Left lung (tissue), 10 donors: ENCODE measurements around the gene FANK1. TPM values are rescaled to one million over a fixed set of nuclear protein-coding genes. Genes with fewer than 3 reads are reported as not detected.

Experiments used
- ATAC-seq: fragments of 200-7000 bp; cut with Tn5 transposase; one replicate; pipeline ENCODE4 v1.9.1; 2020; ENCODE audit warnings: moderate library complexity
- DNase-seq, 4 donors: peaks; one replicate each; pipeline ENCODE4 v3.0.0-alpha.2; 2013 to 2020
- H3K27ac ChIP-seq, 2 donors: fragments of 200-600 bp; sonication (generic) in 1 of 2; one replicate each; pipeline versions ENCODE4 v1.5.0 to v1.8.0; 2020 to 2021
- H3K27me3 ChIP-seq, 2 donors: fragments of 200-600 bp; sonication (generic) in 1 of 2; one replicate each; pipeline versions ENCODE4 v1.5.0 to v1.8.0; 2020 to 2021
- H3K36me3 ChIP-seq, 2 donors: fragments of 200-600 bp; sonication (generic) in 1 of 2; one replicate each; pipeline versions ENCODE4 v1.5.0 to v1.8.0; 2020 to 2021
- H3K4me1 ChIP-seq, 2 donors: fragments of 200-600 bp; one replicate each; pipeline ENCODE4 v1.8.0; 2021
- H3K4me3 ChIP-seq, 2 donors: fragments of 200-600 bp; sonication (generic) in 1 of 2; one replicate each; pipeline versions ENCODE4 v1.5.0 to v1.8.0; 2020 to 2021; ENCODE audit warnings: mild to moderate bottlenecking in 1 of 2
- H3K9me3 ChIP-seq, 2 donors: fragments of 200-600 bp; sonication (generic) in 1 of 2; one replicate each; pipeline versions ENCODE4 v1.5.0 to v1.8.0; 2020 to 2021
- intact Hi-C, 2 donors: fragments of 100-400 bp; cut with DNase I; formaldehyde crosslinking; loops; one replicate each; pipeline versions ENCODE4 v1.11.2 to v1.14.2; 2022
- polyA plus RNA-seq, 6 donors: library from polyadenylated mRNA; unstranded; fragments of 120-200 nt; gene quantifications; one replicate each; pipeline ENCODE4 v1.2.1, GENCODE V29; 2013; ENCODE audit not compliant: insufficient read length in 6 of 6
- total RNA-seq, 2 donors: library from RNA; stranded (reverse); fragmentation: NEBNext Ultra II Directional; extraction: Animal tissue kit (Norgen Biotek cat#: 25700); gene quantifications; one replicate each; pipeline ENCODE4 v1.2.1, GENCODE V29; 2021
- TF ChIP-seq, protein P1 (sequence below), 2 donors: fragments of 200-600 bp; sonication (generic) in 1 of 2; IDR thresholded peaks; one replicate each; pipeline versions ENCODE4 v1.5.0 to v1.8.0; 2021; ENCODE audit warnings: antibody characterized with exemption in 2 of 2
- donor health status: DM: no; HTN: yes; CAD: no.
- donor health status: DM: no; HTN: no; CAD: no.

The FANK1 gene
- total and polyA plus RNA-seq, 8 donors = 4.3 to 12.1 (median 8.4) TPM

DNA sequence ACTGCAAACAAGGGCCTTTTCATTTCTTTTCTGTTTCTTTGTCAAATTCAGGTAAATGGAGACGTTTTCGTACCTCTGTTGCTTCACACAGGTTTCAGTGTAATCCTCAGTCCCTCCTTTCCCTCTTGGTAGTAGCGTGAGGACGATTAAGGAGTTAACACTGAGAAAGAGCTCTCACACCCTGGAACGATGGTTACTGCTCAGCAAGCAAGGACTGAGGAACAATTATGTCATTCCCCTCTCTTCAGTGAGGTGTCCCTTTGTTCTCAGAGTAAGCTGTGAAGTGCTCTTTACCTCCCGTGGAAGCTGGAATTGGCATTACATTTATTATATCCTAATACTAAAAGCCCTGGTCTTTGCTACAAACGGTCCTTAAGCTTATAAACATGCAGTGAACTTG, 95.9 kb downstream of the FANK1 start:
- Histone ChIP-seq H3K9me3 (no peaks in the 10 kb centered on the region), H3K36me3 (no peaks in the 10 kb centered on the region), H3K4me1 (no peaks in the 10 kb centered on the region), H3K27me3 (no peaks in the 10 kb centered on the region), H3K4me3 (no peak overlapping the region), H3K27ac (no peak overlapping the region)
- intact Hi-C loops = no loop called here
- ATAC-seq (no peak), DNase-seq (no peak)
- TF ChIP-seq, protein P1, sequence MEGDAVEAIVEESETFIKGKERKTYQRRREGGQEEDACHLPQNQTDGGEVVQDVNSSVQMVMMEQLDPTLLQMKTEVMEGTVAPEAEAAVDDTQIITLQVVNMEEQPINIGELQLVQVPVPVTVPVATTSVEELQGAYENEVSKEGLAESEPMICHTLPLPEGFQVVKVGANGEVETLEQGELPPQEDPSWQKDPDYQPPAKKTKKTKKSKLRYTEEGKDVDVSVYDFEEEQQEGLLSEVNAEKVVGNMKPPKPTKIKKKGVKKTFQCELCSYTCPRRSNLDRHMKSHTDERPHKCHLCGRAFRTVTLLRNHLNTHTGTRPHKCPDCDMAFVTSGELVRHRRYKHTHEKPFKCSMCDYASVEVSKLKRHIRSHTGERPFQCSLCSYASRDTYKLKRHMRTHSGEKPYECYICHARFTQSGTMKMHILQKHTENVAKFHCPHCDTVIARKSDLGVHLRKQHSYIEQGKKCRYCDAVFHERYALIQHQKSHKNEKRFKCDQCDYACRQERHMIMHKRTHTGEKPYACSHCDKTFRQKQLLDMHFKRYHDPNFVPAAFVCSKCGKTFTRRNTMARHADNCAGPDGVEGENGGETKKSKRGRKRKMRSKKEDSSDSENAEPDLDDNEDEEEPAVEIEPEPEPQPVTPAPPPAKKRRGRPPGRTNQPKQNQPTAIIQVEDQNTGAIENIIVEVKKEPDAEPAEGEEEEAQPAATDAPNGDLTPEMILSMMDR (IDR thresholded peaks at IDR 0.05) = no peak

DNA sequence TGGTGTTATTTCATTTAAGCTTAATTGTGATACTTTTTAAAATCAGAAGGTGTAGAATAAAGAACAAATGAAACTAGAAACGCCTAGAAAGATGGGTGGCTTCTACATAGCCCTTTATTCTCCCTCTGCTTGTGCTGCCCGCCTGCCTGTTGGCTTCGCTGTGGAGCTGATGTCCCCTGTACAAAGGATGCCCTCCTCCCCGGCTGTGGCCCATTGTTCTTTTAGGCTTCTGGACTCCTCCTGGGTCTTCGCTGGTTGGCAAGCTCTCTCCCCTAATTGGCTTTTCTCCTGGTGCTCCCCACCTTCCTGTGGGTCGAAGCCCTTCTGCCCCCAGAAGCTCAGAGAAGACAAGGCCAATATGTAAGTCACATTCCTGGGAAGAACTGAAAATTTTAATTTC, 98.2 kb downstream of the FANK1 start:
- intact Hi-C loops = no loop called here
- Histone ChIP-seq H3K4me3 (no peak overlapping the region), H3K36me3 (no peaks in the 10 kb centered on the region), H3K27me3 (no peaks in the 10 kb centered on the region), H3K4me1 (no peaks in the 10 kb centered on the region), H3K9me3 (no peaks in the 10 kb centered on the region), H3K27ac (no peak overlapping the region)
- DNase-seq = no peak
- TF ChIP-seq, protein P1 (IDR thresholded peaks at IDR 0.05) = no peak
- no peak for ATAC-seq

DNA sequence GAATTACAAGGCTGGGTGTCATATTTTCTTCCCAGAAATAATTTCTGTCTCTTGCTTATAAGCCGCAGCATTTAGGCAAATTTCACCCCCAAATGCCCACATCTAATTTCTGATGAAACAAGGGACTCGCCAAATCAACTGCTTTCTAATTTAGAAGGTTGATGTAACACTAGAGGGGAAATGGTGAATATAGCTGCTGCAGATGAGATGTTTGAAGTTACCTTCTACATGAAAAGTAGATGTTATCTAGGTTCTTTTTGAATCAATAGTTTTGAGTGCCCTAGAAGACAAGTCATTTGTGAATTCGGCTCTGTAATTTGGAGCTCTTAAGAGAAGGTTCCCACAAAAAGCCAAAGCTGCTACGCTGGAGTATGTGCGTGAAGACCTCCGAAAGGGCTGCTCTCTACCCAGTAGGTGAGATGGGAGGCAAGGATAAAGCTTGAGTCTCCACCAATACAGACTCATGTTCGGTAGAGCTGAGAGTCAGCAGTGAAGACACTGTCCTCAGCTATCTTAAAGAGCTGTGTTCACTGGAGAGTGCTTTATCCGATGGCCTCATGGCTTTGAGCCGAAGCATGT, 99.5 kb downstream of the FANK1 start:
- H3K4me1 ChIP-seq = no peaks in the 10 kb centered on the region
- DNase-seq = no peak
- H3K9me3 ChIP-seq = no peaks in the 10 kb centered on the region
- no peaks in the 10 kb centered on the region for H3K27me3 ChIP-seq
- H3K36me3 ChIP-seq = no peaks in the 10 kb centered on the region
- TF ChIP-seq, protein P1 (IDR thresholded peaks at IDR 0.05) = no peak
- intact Hi-C loops = no loop called here
- no peak overlapping the region for H3K4me3 ChIP-seq
- no peak overlapping the region for H3K27ac ChIP-seq
- ATAC-seq = no peak

DNA sequence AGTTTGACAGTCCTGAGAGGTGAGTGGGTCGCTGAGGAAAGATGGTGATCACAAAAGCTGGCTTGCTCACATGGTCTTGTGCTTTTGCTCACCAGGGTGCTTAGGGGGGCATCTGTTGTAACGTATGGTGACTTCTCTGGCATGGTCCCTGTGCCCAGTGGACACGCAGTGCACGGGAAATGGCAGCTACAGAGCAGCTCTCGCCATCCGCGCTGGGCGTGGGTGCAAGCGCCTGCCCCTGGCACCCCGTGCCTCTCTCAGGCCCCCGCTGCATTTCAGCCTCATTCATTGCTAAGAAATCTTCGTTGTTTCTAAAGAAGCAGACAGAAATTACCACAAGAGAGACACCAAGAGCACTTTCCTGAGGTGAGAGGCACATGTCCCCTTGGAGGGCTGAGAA, 101.2 kb downstream of the FANK1 start:
- no peak for ATAC-seq
- H3K4me1 ChIP-seq = no peaks in the 10 kb centered on the region
- no peaks in the 10 kb centered on the region for H3K9me3 ChIP-seq
- no peaks in the 10 kb centered on the region for H3K36me3 ChIP-seq
- TF ChIP-seq, protein P1 (IDR thresholded peaks at IDR 0.05) = no peak
- H3K27me3 ChIP-seq = no peaks in the 10 kb centered on the region
- H3K4me3 ChIP-seq = no peak overlapping the region
- intact Hi-C loops = no loop called here
- no peak for DNase-seq
- no peak overlapping the region for H3K27ac ChIP-seq

DNA sequence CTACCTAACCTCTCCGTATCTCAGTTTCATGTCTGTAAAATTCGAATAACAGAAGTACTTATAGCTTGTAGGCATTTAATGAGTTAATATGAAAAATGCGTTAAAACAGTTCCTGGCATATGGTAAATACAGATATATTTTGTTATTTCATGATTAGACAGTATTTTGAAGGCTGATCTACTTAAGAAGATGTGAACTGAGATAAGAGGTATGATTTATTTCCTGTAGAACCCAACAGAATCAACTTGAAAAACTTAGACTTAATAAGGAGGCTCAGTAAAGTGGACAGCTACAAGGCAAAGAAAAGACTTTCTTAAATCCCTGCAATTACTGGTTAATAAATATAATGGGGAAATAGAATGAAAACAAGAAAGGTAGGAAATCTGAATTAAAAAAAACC, 103.3 kb downstream of the FANK1 start:
- H3K36me3 ChIP-seq = no peaks in the 10 kb centered on the region
- no peaks in the 10 kb centered on the region for H3K4me1 ChIP-seq
- no peaks in the 10 kb centered on the region for H3K9me3 ChIP-seq
- DNase-seq (no peak), ATAC-seq (no peak)
- intact Hi-C loops = no loop called here
- H3K27me3 ChIP-seq = no peaks in the 10 kb centered on the region
- no peak overlapping the region for H3K4me3 ChIP-seq
- TF ChIP-seq, protein P1 (IDR thresholded peaks at IDR 0.05) = no peak
- no peak overlapping the region for H3K27ac ChIP-seq
